SK-N-SH (cell line): ENCODE data around the gene MXRA8.

Experiments used
- ELF1 ChIP-seq: IDR thresholded peaks from 2 replicates; pipeline ENCODE4 v1.4.0; 2012
- FOXJ3 ChIP-seq: sonication (generic); formaldehyde crosslinking; IDR thresholded peaks from 2 replicates; pipeline ENCODE4 v1.5.1; 2020; ENCODE audit warnings: mild to moderate bottlenecking, missing genetic modification reagents
- MEF2A ChIP-seq: IDR thresholded peaks from 2 replicates; pipeline ENCODE4 v1.4.0; 2012; ENCODE audit warnings: low read depth, borderline replicate concordance
- POLR2AphosphoS5 ChIP-seq: IDR thresholded peaks from 2 replicates; pipeline ENCODE4 v1.6.1; 2012; ENCODE audit warnings: low read depth, low read length
- USF2 ChIP-seq: fragments of 150-350 bp; IDR thresholded peaks from 2 replicates; pipeline ENCODE4 v1.6.1; 2017; ENCODE audit warnings: antibody characterized with exemption, low read length, low read depth, borderline replicate concordance
- YY1 ChIP-seq: IDR thresholded peaks from 2 replicates; pipeline ENCODE4 v1.4.0; 2012; ENCODE audit warnings: low read depth, mild to moderate bottlenecking
- TF ChIP-seq, protein P1 (sequence below): IDR thresholded peaks from 2 replicates; pipeline ENCODE4 v1.4.0; 2012; ENCODE audit warnings: low read depth
- TF ChIP-seq, protein P2 (sequence below): fragments of 200-600 bp; sonication (generic); IDR thresholded peaks from 2 replicates; pipeline ENCODE4 v1.6.1; 2017; ENCODE audit warnings: antibody characterized with exemption, mild to moderate bottlenecking, moderate library complexity
- TF ChIP-seq, protein P3 (sequence below): IDR thresholded peaks from 2 replicates; pipeline ENCODE4 v1.4.0; 2012; ENCODE audit warnings: low read depth, borderline replicate concordance

- TF ChIP-seq, protein P1, sequence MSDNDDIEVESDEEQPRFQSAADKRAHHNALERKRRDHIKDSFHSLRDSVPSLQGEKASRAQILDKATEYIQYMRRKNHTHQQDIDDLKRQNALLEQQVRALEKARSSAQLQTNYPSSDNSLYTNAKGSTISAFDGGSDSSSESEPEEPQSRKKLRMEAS, result no peak
- TF ChIP-seq, protein P2, sequence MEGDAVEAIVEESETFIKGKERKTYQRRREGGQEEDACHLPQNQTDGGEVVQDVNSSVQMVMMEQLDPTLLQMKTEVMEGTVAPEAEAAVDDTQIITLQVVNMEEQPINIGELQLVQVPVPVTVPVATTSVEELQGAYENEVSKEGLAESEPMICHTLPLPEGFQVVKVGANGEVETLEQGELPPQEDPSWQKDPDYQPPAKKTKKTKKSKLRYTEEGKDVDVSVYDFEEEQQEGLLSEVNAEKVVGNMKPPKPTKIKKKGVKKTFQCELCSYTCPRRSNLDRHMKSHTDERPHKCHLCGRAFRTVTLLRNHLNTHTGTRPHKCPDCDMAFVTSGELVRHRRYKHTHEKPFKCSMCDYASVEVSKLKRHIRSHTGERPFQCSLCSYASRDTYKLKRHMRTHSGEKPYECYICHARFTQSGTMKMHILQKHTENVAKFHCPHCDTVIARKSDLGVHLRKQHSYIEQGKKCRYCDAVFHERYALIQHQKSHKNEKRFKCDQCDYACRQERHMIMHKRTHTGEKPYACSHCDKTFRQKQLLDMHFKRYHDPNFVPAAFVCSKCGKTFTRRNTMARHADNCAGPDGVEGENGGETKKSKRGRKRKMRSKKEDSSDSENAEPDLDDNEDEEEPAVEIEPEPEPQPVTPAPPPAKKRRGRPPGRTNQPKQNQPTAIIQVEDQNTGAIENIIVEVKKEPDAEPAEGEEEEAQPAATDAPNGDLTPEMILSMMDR, result no peak
- TF ChIP-seq YY1, result no peak
- no peak for TF ChIP-seq FOXJ3 (CRISPR knock-in tag)
- TF ChIP-seq, protein P3, sequence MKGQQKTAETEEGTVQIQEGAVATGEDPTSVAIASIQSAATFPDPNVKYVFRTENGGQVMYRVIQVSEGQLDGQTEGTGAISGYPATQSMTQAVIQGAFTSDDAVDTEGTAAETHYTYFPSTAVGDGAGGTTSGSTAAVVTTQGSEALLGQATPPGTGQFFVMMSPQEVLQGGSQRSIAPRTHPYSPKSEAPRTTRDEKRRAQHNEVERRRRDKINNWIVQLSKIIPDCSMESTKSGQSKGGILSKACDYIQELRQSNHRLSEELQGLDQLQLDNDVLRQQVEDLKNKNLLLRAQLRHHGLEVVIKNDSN, result no peak
- no peak for TF ChIP-seq USF2
- TF ChIP-seq ELF1, result no peak
- TF ChIP-seq POLR2AphosphoS5, result no peak
- TF ChIP-seq MEF2A, result no peak
These were observed 35.1 kb upstream of the MXRA8 start for GRCh38 chr1:1393428-1393827.
